Transverse colon (tissue), 4 donors: ENCODE data around the gene KLHL42. TPM values are rescaled to one million over a fixed set of nuclear protein-coding genes. Genes with fewer than 3 reads are reported as not detected.

Source experiments
- DNase-seq: peaks from one replicate; pipeline ENCODE4 v3.0.0-alpha.2; 2019
- H3K27ac ChIP-seq, 4 donors: fragments of 200-600 bp; sonication (generic); 2 replicates each; pipeline ENCODE4 v1.5.1; 2016 to 2018; ENCODE audit warnings: inconsistent platforms in 4 of 4
- H3K27me3 ChIP-seq: fragments of 200-600 bp; sonication (generic); 2 replicates; pipeline ENCODE4 v1.5.1; 2017; ENCODE audit warnings: inconsistent platforms
- H3K36me3 ChIP-seq, 4 donors: fragments of 200-600 bp; sonication (generic); 2 replicates each; pipeline ENCODE4 v1.5.1; 2017 to 2019; ENCODE audit warnings: inconsistent platforms in 4 of 4
- H3K4me1 ChIP-seq, 4 donors: fragments of 200-600 bp; sonication (generic); 2 replicates each; pipeline ENCODE4 v1.5.1; 2017 to 2020; ENCODE audit warnings: inconsistent platforms in 4 of 4
- H3K4me3 ChIP-seq, 4 donors: fragments of 200-600 bp; sonication (generic); 1 replicate in 1 of 4; 2 replicates in 3 of 4; pipeline versions ENCODE4 v1.5.1 to v1.6.1; 2017 to 2019; ENCODE audit warnings: inconsistent platforms in 4 of 4
- H3K9me3 ChIP-seq, 2 donors: fragments of 200-600 bp; sonication (generic); 2 replicates each; pipeline ENCODE4 v1.5.1; 2017 to 2019; ENCODE audit warnings: inconsistent platforms in 2 of 2
- EP300 ChIP-seq: sonication (generic); formaldehyde crosslinking; IDR thresholded peaks from one replicate; pipeline ENCODE4 v1.6.1; 2017; ENCODE audit warnings: antibody characterized with exemption, low read depth
- POLR2A ChIP-seq: fragments of 450-650 bp; IDR thresholded peaks from one replicate; pipeline ENCODE4 v1.6.1; 2016; ENCODE audit warnings: antibody characterized with exemption, mild to moderate bottlenecking, moderate library complexity
- POLR2AphosphoS5 ChIP-seq, 3 donors: sonication (generic); formaldehyde crosslinking; IDR thresholded peaks; one replicate each; pipeline ENCODE4 v1.6.1; 2016; ENCODE audit warnings: antibody characterized with exemption in 3 of 3
- WGBS, 2 donors: methylation state at CpG; one replicate each; pipeline ENCODE4 v1.1.5; 2018; ENCODE audit warnings: low coverage in 1 of 2; 5-methylcytosine and 5-hydroxymethylcytosine counted together
- in situ Hi-C, 4 donors: fragments of 200-750 bp; cut with MboI; loops; one replicate each; pipeline versions ENCODE4 v1.15.0 to v1.15.1; 2017; ENCODE audit warnings: low sequenced_read_pairs in 3 of 4, low pct_ligation_motif_present in 1 of 4, low pct_unique_long_range_greater_than_20kb in 1 of 4
- intact Hi-C: fragments of 100-400 bp; cut with DNase I; formaldehyde crosslinking; loops from one replicate; pipeline ENCODE4 v1.15.1; 2023; ENCODE audit warnings: low total_unique reads
- total RNA-seq, 4 donors: library from RNA; depleted of rRNA; stranded (reverse); fragments of >200 nt; gene quantifications; one replicate each; pipeline ENCODE4 v1.1.0, GENCODE V29; 2016
- TF ChIP-seq, protein P1 (sequence below), 5 experiments: fragments of 200-600 bp in 3 of 5; fragments of 450-650 bp in 2 of 5; sonication (generic) in 3 of 5; IDR thresholded peaks; 1 replicate in 2 of 5; 2 replicates in 3 of 5; pipeline ENCODE4 v1.5.1; 2016 to 2017; ENCODE audit warnings: antibody characterized with exemption in 5 of 5, inconsistent platforms in 3 of 5, mild to moderate bottlenecking in 2 of 5, moderate library complexity in 1 of 5

Gene KLHL42
- total RNA-seq, 4 donors from 2014 or later, result 14.7 to 104 (median 47.3) TPM

DNA sequence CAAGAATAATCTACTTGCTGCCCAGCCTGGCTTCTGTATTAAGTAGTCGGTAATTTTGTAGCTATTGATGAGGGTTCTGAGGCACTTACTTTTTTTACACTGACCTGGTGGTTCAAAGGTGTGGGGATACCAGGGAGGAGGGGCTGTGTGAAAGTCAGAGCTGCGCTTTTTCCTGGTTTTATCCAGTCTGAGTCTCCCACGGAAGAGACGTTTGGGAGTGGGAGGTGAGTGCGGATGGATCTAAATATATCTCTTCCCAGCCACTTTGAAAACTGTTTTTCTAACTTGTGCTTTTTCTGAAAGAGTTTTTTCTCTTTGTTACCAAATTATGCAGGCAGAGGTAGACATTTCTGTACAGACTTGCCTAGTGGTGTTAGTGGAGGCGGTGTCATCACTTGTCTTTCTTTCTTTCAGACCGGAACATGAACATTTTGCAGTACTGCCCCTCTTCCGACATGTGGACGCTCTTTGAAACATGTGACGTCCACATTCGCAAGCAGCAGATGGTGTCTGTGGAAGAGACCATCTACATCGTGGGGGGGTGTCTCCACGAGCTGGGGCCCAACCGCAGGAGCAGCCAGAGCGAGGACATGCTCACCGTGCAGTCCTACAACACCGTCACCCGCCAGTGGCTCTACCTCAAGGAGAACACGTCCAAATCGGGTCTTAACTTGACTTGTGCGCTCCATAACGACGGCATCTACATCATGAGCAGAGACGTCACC, 17.4 kb downstream of the KLHL42 start:
- Histone ChIP-seq H3K27me3 (no peaks in the 10 kb centered on the region), H3K27ac (no peak overlapping the region), H3K4me1 (no peaks in the 10 kb centered on the region), H3K9me3 (no peaks in the 10 kb centered on the region), H3K36me3 (peaks cover 0 to 47% (median 17%) of the 10 kb centered on the region in 4 donors), H3K4me3 (no peak overlapping the region)
- TF ChIP-seq POLR2A (no peak), POLR2AphosphoS5 (IDR thresholded peaks at IDR 0.05) (no peak), EP300 (no peak)
- TF ChIP-seq, protein P1, sequence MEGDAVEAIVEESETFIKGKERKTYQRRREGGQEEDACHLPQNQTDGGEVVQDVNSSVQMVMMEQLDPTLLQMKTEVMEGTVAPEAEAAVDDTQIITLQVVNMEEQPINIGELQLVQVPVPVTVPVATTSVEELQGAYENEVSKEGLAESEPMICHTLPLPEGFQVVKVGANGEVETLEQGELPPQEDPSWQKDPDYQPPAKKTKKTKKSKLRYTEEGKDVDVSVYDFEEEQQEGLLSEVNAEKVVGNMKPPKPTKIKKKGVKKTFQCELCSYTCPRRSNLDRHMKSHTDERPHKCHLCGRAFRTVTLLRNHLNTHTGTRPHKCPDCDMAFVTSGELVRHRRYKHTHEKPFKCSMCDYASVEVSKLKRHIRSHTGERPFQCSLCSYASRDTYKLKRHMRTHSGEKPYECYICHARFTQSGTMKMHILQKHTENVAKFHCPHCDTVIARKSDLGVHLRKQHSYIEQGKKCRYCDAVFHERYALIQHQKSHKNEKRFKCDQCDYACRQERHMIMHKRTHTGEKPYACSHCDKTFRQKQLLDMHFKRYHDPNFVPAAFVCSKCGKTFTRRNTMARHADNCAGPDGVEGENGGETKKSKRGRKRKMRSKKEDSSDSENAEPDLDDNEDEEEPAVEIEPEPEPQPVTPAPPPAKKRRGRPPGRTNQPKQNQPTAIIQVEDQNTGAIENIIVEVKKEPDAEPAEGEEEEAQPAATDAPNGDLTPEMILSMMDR (IDR thresholded peaks at IDR 0.05), result no peak
- DNase-seq, result no peak
- intact Hi-C loops, result no loop called here
- in situ Hi-C loops, result no loop called here
- WGBS, 2 donors, result 96 to 100% methylated on average over 6 to 24 of the region's 24 CpGs

DNA sequence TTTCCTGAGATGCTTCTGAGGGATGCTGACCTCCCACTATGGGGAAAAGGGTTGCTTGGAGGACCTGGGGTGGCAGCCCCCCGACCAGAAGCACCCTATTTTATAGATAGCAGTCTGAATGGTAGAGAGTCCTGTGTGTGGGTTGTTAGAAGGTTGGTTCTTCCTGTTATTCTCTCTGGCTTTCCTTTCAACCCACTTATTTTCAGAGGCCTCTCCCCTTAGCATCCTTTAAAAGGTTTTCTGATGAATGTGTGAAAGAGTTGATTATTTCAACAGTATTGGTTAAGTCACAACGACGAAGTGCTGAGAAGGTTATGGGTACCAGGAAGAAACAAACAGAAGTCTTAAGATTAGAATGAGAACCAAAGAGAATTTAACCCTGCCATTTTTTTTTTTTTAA, 20.8 kb downstream of the KLHL42 start:
- intact Hi-C loops (no loop called here), in situ Hi-C loops (no loop called here)
- Histone ChIP-seq H3K27ac (no peak overlapping the region), H3K4me1 (no peaks in the 10 kb centered on the region), H3K36me3 (peaks cover 0 to 34% (median 11%) of the 10 kb centered on the region in 4 donors), H3K4me3 (no peak overlapping the region), H3K9me3 (no peaks in the 10 kb centered on the region), H3K27me3 (no peaks in the 10 kb centered on the region)
- no peak for DNase-seq
- WGBS, 2 donors, result 89 to 91% methylated on average over 3 of the region's 3 CpGs
- TF ChIP-seq POLR2A, result no peak
- TF ChIP-seq, protein P1 (IDR thresholded peaks at IDR 0.05), result no peak

DNA sequence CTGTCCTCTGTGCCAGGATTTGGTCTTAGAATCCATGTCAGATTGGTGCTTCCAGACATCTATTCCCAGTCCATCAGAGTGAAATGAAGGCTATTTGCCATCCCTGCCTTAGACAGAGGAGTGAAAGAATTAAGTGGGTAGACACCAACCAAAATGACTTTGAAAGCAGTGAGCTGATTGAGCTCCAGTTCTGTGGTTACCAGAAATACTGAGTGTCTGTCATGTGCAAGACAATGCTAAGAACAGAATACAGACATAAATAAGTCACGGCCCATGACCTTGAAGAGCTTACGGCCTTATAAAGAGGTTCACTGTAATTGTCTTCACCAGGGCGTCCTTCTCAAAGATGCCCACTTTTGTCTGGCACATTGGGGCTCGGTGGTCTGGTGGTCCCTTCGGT, 21.6 kb downstream of the KLHL42 start:
- Histone ChIP-seq H3K9me3 (no peaks in the 10 kb centered on the region), H3K4me1 (no peaks in the 10 kb centered on the region), H3K27me3 (no peaks in the 10 kb centered on the region), H3K36me3 (peaks cover 0 to 26% (median 9%) of the 10 kb centered on the region in 4 donors), H3K4me3 (no peak overlapping the region), H3K27ac (no peak overlapping the region)
- 84 to 87% methylated on average over 5 of the region's 5 CpGs for WGBS, 2 donors
- in situ Hi-C loops (no loop called here), intact Hi-C loops (no loop called here)
- DNase-seq, result no peak
- TF ChIP-seq, protein P1 (IDR thresholded peaks at IDR 0.05), result no peak
- TF ChIP-seq POLR2AphosphoS5 (IDR thresholded peaks at IDR 0.05) (no peak), POLR2A (no peak), EP300 (no peak)

DNA sequence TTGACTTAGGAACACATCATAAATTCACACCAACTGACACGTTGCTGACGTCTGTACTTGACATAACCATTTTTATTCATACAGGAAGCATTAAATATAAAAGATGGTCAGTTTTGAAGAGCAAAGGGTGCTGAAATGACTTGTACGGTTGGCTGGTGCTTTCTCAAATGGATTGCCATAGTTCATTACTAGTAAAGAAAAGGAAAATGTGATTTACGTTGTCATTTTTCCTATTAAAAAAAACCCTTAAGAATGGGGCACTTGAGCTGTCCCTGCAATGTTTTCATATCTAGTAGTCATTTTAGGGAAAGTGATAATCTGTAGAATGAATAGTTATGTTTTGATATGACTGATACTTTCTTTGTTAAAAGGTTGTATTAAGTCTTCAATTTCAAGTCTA, 22.5 kb downstream of the KLHL42 start:
- in situ Hi-C loops (no loop called here), intact Hi-C loops (no loop called here)
- H3K27ac ChIP-seq, result no peak overlapping the region
- H3K36me3 ChIP-seq, result peaks cover 0 to 20% (median 7%) of the 10 kb centered on the region in 4 donors
- no peaks in the 10 kb centered on the region for H3K27me3 ChIP-seq
- TF ChIP-seq POLR2A (no peak), EP300 (no peak), POLR2AphosphoS5 (IDR thresholded peaks at IDR 0.05) (no peak)
- TF ChIP-seq, protein P1 (IDR thresholded peaks at IDR 0.05), result no peak
- no peaks in the 10 kb centered on the region for H3K4me1 ChIP-seq
- WGBS, 2 donors, result 49 to 50% methylated on average over 4 of the region's 4 CpGs
- H3K9me3 ChIP-seq, result no peaks in the 10 kb centered on the region
- DNase-seq, result no peak
- H3K4me3 ChIP-seq, result no peak overlapping the region
